Bone marrow (tissue), 2 donors: ENCODE results near the gene MED25.

Experiments used
- DNase-seq, 2 donors: peaks; one replicate each; lab custom pipeline; 2025; lab: John Stamatoyannopoulos, UW

Gene MED25

DNA sequence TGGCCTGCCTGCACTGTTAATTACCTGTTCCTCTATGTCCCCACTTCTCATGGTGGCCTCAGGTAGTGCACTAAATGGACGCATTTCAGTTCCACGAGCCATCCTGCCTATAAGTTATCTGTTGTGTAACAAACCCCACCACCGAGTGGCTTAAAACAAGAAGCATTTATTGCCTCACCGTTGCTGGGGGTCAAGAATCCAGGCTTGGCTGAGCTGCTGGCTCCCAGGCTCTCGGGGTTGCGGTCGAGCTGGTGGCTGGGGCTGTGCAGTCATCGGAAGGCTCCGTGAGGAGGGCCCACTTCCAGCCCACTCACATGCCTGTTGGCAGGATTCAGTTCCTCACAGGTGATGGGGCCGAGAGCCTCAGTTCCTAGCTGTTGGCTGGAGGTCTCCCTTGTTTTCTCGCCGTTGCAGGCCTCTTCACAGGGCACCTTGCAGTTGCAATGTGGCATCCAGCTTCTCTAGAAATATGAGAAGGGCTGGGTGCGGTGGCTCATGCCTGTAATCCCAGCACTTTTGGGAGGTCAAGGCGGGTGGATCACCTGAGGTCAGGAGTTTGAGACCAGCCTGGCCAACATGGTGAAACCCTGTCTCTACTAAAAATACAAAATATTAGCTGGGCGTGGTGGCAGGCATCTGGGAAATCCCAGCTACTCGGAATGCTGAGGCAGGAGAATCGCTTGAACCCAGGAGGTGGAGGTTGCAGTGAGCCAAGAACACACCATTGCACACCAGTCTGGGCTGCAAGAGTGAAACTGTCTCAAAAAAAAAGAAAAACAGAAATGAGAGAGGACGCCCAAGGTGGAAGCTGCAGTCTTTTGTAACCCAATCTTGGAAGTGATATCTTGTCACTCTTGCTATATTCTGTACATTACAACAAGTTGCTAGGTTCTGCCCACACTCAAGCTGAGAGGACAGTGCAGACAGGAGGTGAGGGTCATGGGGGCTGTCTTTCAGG is 26.3 kb downstream of the MED25 start:
- DNase-seq: no peak

- no peak for DNase-seq
These were observed 27.3 kb downstream of the MED25 start for GRCh38 chr19:49845414-49845813.

DNA sequence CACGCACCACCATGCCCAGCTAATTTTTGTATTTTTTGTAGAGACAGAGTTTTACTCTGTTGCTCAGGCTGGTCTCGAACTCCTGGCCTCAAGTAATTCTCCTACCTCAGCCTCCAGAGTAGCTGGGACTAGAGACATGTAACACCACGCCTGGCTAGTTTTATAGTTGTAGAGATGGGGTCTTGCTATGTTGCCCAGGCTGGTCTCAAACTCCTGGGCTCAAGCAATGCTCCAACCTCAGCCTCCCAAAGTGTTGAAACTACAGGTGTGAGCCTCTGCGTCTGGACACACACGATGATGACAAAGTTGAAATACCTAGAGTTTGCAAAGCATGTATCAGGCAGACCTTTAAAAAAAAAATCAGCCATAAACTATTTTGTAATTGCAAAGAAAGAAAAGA is 28.3 kb downstream of the MED25 start:
- DNase-seq: no peak

GRCh38 chr19:49847731-49848696 is 29.9 kb downstream of the MED25 start:
- peak in 1 of 2 donors; percentile 74 for DNase-seq

- no peak for DNase-seq
These were observed 30.8 kb downstream of the MED25 start for GRCh38 chr19:49848938-49849337.

- DNase-seq: no peak
These were observed 31.5 kb downstream of the MED25 start for GRCh38 chr19:49849433-49850220.

- DNase-seq: no peak
These were observed 32.1 kb downstream of the MED25 start for GRCh38 chr19:49850221-49850486.

GRCh38 chr19:49850487-49851342 is 32.6 kb downstream of the MED25 start, which contains the start of gene PTOV1:
Gene PTOV1, plus strand, starts transcription at chr19:49851159.
- peak; percentile 79 to 92 for DNase-seq

GRCh38 chr19:49851456-49852259 is 33.6 kb downstream of the MED25 start:
- no peak for DNase-seq

DNA sequence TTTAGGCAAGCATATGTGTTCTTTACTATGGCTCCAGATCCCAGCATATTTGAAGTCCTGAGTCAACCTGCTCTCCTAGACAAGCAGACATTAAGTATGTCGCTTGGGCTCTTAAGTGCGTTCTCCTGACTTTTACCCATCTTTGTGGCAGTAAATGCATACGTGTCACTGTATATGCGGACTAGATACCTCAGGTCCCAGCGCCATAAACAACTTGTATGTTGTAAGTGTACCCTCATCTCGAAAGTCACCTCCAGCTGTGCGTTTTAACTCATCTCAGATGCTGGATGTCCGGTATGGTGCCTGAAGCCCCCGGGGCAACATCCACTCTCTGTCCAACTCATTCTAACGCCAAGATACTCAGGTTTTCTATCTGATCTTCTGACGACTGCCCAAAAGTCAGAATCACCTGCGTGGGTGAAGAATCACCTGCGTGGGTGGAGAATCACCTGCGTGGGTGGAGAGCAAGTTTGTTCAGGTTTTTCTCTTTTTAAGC is 34.6 kb downstream of the MED25 start:
- no peak for DNase-seq

GRCh38 chr19:49853852-49854377 is 35.8 kb downstream of the MED25 start:
- DNase-seq: no peak

DNA sequence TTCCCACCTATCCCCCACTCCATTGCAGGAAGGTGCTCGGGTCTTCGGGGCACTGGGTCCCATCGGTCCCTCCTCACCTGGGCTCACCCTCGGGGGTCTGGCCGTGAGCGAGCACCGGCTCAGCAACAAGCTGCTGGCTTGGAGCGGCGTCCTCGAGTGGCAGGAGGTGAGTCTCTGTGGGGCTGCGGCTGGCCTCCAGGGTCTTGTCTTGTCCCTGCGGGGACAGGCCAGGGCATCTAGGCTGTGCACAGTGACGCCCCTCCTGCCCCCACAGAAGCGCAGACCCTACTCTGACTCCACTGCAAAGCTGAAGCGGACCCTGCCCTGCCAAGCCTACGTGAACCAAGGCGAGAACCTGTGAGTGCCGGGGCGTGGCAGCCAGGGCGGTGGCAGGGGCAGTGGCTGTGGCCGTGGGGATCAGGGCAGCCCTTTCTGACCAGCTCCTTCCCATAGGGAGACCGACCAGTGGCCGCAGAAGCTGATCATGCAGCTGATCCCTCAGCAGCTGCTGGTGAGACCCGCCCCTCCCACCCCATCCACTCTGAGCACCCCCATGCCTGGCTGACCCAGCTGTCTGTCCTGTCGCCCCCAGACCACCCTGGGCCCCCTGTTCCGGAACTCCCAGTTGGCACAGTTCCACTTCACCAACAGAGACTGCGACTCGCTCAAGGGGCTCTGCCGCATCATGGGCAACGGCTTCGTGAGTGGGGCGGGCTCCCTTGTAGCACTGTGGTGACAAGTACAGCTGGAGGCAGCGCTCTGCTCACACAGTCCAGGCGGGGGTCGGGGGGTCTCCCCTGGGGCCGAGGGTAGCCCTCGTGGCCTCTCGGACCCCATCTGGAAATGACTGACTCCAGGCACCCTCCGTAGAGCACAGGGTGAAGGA is 36.5 kb downstream of the MED25 start:
- no peak for DNase-seq

DNA sequence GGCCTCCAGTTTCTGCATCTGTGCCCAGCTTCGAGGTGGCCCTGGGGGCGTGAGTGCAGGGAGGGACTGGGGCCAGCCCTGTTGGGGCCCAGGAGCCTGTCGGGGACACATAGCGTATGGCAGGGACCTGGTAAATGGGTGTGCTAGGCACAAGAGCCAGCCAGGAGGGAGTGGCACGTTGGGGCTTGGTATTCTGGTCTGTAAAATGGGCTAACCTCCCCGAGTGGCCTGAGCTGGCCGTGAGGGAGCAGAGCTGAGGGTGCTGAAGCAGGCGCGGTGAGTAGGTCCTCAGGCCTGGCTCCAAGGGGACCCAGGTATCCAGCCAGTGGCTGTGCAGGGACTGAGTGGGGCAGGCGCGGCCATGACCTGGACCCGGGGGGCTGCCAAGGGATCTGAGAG is 37.2 kb downstream of the MED25 start:
- DNase-seq: no peak

- no peak for DNase-seq
These were observed 37.8 kb downstream of the MED25 start for GRCh38 chr19:49855676-49856573.

DNA sequence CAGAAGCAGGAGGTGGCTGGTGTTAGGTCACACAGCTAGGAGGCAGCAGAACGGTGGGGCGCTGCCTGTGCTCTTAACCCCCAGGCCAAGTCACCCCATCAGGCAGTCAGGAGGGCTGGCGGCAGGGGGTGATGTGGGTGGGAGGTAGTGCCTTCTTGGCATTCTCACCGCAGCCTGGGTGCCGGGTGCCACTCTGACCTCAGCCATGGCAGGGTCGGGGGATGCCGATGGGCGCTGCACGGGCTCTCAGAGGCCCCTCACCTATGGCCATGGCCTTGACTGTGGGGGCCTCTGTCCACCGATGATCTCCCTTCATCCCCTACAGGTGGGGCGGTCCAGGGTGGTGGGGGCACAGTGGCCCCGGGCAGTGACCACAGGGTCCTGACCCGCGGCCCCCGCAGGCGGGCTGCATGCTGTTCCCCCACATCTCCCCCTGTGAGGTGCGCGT is 38.5 kb downstream of the MED25 start:
- no peak for DNase-seq

DNA sequence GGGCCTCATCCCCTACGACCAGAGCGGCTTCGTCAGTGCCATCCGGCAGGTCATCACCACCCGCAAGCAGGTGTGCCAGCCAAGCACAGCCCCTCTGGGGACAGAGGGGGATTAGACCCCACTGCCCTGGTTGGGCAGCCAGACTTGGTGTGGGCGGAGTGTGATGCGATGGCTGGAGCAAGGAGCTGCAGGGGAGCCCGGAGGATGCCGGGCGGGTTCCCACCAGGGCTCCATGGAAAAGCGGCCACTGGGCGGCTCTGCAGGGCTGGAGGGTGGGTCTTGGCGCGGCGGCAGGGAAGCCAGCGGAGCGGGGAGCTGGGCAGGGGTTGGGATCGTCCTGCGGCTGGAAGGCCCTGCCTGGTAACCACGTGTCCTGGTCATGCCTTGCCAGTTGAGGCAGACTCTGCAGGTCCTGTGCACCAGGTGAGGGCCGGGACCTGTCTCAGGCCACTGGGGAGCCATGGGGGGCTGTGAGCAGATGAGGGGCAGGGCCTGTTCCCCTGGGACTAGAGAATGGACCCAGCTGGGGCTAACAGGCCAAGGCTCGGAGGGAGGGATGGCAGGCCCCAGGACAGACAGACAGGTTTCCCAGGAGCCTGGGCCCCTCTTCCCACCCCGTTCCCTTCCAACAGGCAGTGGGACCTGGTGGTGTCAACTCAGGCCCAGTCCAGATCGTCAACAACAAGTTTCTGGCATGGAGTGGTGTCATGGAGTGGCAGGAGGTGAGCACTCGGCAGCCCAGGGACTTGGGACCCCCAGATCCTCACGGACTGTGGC is 39.2 kb downstream of the MED25 start:
- no peak for DNase-seq

- DNase-seq: no peak
These were observed 39.7 kb downstream of the MED25 start for GRCh38 chr19:49857838-49858087.
